H1 (cell line): ENCODE results near the gene OSTC. TPM values are rescaled to one million over a fixed set of nuclear protein-coding genes. Genes with fewer than 3 reads are reported as not detected.

Experiments
- CTCF ChIA-PET: fragments of 300-600 bp; sonication (Branson Sonifier 250); formaldehyde crosslinking; loops from one replicate; lab custom pipeline; 2021; ENCODE audit not compliant: partially characterized antibody; lab: Charles Lee
- POLR2A ChIA-PET: fragments of 300-600 bp; sonication (Branson Sonifier 250); formaldehyde crosslinking; loops from one replicate; lab custom pipeline; 2021; ENCODE audit warnings: inconsistent platforms; ENCODE audit not compliant: partially characterized antibody; lab: Charles Lee
- DNase-seq, 2 experiments: peaks; one replicate each; pipeline versions ENCODE4 v3.0.0 to v3.0.0-alpha.2; 2010 to 2022; ENCODE audit warnings: low spot score in 2 of 2, low read depth in 1 of 2, mixed read lengths in 1 of 2
- FAIRE-seq: peaks from 2 replicates; lab custom pipeline; 2011; peaks lifted over from hg19 to GRCh38; lab: Jason Lieb, UNC
- H2AFZ ChIP-seq: 2 replicates; pipeline ENCODE4 v1.8.1; 2012; ENCODE audit warnings: low read length, inconsistent platforms
- H2AK5ac ChIP-seq: 2 replicates; pipeline ENCODE4 v1.6.1; 2013; ENCODE audit warnings: low read depth, low read length
- H2BK120ac ChIP-seq: replicated peaks from 2 replicates; pipeline ENCODE3; 2013; ENCODE audit warnings: low read depth, low read length, inconsistent platforms
- H2BK12ac ChIP-seq: 2 replicates; pipeline ENCODE4 v1.6.1; 2013; ENCODE audit warnings: low read depth, low read length
- H2BK15ac ChIP-seq: 2 replicates; pipeline ENCODE4 v1.6.1; 2013; ENCODE audit warnings: low read length
- H2BK20ac ChIP-seq: 2 replicates; pipeline ENCODE4 v1.6.1; 2013; ENCODE audit warnings: low read length
- H2BK5ac ChIP-seq: 2 replicates; pipeline ENCODE4 v1.6.1; 2013; ENCODE audit warnings: low read depth, low read length
- H3K14ac ChIP-seq: 2 replicates; pipeline ENCODE4 v1.6.1; 2013; ENCODE audit warnings: inconsistent platforms; ENCODE audit not compliant: insufficient read length
- H3K18ac ChIP-seq: 2 replicates; pipeline ENCODE4 v1.6.1; 2013; ENCODE audit warnings: low read length; ENCODE audit errors: extremely low read depth
- H3K23ac ChIP-seq: 2 replicates; pipeline ENCODE4 v1.6.1; 2013; ENCODE audit warnings: inconsistent platforms; ENCODE audit not compliant: insufficient read length
- H3K23me2 ChIP-seq: 2 replicates; pipeline ENCODE4 v1.6.1; 2013; ENCODE audit warnings: low read depth, low read length
- H3K27ac ChIP-seq: 2 replicates; pipeline ENCODE4 v1.6.1; 2011; ENCODE audit warnings: low read depth, low read length, inconsistent platforms
- H3K27me3 ChIP-seq, 4 experiments: replicated peaks in 1 of 4; 1 replicate in 1 of 4; 2 replicates in 3 of 4; pipeline versions ENCODE4 v1.6.1 to v1.8.1; 2011 to 2013; ENCODE audit warnings: low read length in 3 of 4, mild to moderate bottlenecking in 3 of 4, inconsistent platforms in 2 of 4, mixed read lengths in 2 of 4, moderate library complexity in 1 of 4; ENCODE audit not compliant: control insufficient read depth in 3 of 4, insufficient read depth in 3 of 4; ENCODE audit errors: extremely low read depth in 1 of 4
- H3K36me3 ChIP-seq, 4 experiments: 2 replicates each; pipeline versions ENCODE4 v1.6.1 to v1.8.1; 2011 to 2013; ENCODE audit warnings: mild to moderate bottlenecking in 4 of 4, low read length in 3 of 4, moderate library complexity in 2 of 4, control low read depth in 1 of 4, inconsistent platforms in 1 of 4; ENCODE audit not compliant: insufficient read depth in 4 of 4, control insufficient read depth in 2 of 4
- H3K4ac ChIP-seq: replicated peaks from 2 replicates; pipeline ENCODE3; 2013; ENCODE audit warnings: low read length, low read depth, mixed read lengths, inconsistent platforms; ENCODE audit not compliant: insufficient read length
- H3K4me1 ChIP-seq, 4 experiments: replicated peaks in 1 of 4; 1 replicate in 1 of 4; 2 replicates in 3 of 4; pipeline versions ENCODE4 v1.6.1 to v1.8.1; 2011 to 2013; ENCODE audit warnings: low read length in 3 of 4, inconsistent platforms in 2 of 4, mixed read lengths in 1 of 4; ENCODE audit not compliant: insufficient read depth in 4 of 4, control insufficient read depth in 3 of 4
- H3K4me2 ChIP-seq, 2 experiments: 2 replicates each; pipeline versions ENCODE4 v1.6.1 to v1.8.1; 2011 to 2013; ENCODE audit warnings: low read depth in 2 of 2, low read length in 2 of 2, control low read depth in 1 of 2, inconsistent platforms in 1 of 2, mild to moderate bottlenecking in 1 of 2; ENCODE audit not compliant: insufficient read depth in 1 of 2
- H3K4me3 ChIP-seq, 4 experiments: fragments of 200-600, 300-600 bp in 1 of 4; sonication (generic), shearing (Covaris generic), sonication (Bioruptor Twin) in 1 of 4; 2 replicates each; pipeline versions ENCODE4 v1.5.1 to v1.8.1; 2011 to 2016; ENCODE audit warnings: low read length in 4 of 4, low read depth in 3 of 4, control low read depth in 2 of 4, inconsistent platforms in 2 of 4, mild to moderate bottlenecking in 2 of 4, mixed read lengths in 1 of 4, moderate library complexity in 1 of 4; ENCODE audit not compliant: insufficient read depth in 2 of 4; ENCODE audit errors: extremely low read depth in 1 of 4
- H3K56ac ChIP-seq: replicated peaks from 2 replicates; pipeline ENCODE3; 2013; ENCODE audit warnings: low read depth, mild to moderate bottlenecking, mixed read lengths, low read length, inconsistent platforms; ENCODE audit not compliant: insufficient read length
- H3K79me1 ChIP-seq: 2 replicates; pipeline ENCODE4 v1.6.1; 2013; ENCODE audit warnings: low read depth, low read length, control low read depth
- H3K79me2 ChIP-seq, 2 experiments: 2 replicates each; pipeline versions ENCODE4 v1.6.1 to v1.8.1; 2012 to 2013; ENCODE audit warnings: low read length in 2 of 2, mild to moderate bottlenecking in 2 of 2, inconsistent platforms in 1 of 2; ENCODE audit not compliant: insufficient read depth in 2 of 2, control insufficient read depth in 1 of 2
- H3K9ac ChIP-seq, 4 experiments: replicated peaks in 1 of 4; 1 replicate in 1 of 4; 2 replicates in 3 of 4; pipeline versions ENCODE4 v1.6.1 to v1.8.1; 2011 to 2013; ENCODE audit warnings: low read depth in 3 of 4, low read length in 3 of 4, control low read depth in 2 of 4, mild to moderate bottlenecking in 2 of 4, moderate library complexity in 2 of 4, inconsistent platforms in 1 of 4; ENCODE audit errors: extremely low read depth in 1 of 4
- H3K9me3 ChIP-seq, 2 experiments: 2 replicates each; pipeline versions ENCODE4 v1.6.1 to v1.8.1; 2012 to 2013; ENCODE audit warnings: mild to moderate bottlenecking in 2 of 2, moderate library complexity in 2 of 2, control low read depth in 1 of 2, inconsistent platforms in 1 of 2, low read depth in 1 of 2, low read length in 1 of 2, mixed read lengths in 1 of 2; ENCODE audit not compliant: insufficient read depth in 2 of 2
- H4K20me1 ChIP-seq, 2 experiments: replicated peaks in 1 of 2; 2 replicates each; pipeline versions ENCODE3 to v1.8.1; 2011 to 2013; ENCODE audit warnings: inconsistent platforms in 2 of 2, low read length in 2 of 2, mild to moderate bottlenecking in 1 of 2; ENCODE audit not compliant: insufficient read depth in 2 of 2, control insufficient read depth in 1 of 2
- H4K5ac ChIP-seq: 2 replicates; pipeline ENCODE4 v1.6.1; 2013; ENCODE audit warnings: low read length, low read depth, mixed read lengths, inconsistent platforms; ENCODE audit not compliant: insufficient read length
- H4K8ac ChIP-seq: 2 replicates; pipeline ENCODE4 v1.8.0; 2013; ENCODE audit warnings: mild to moderate bottlenecking, moderate library complexity, low read length, inconsistent platforms; ENCODE audit not compliant: insufficient read depth; ENCODE audit errors: extremely low read depth
- H4K91ac ChIP-seq: replicated peaks from 2 replicates; pipeline ENCODE3; 2013; ENCODE audit warnings: low read length, mixed read lengths, inconsistent platforms; ENCODE audit not compliant: insufficient read length
- CBX8 ChIP-seq: fragments of 300-800, 300-1000 bp; sonication (generic); IDR thresholded peaks from 2 replicates; pipeline ENCODE4 v1.7.1; 2016; ENCODE audit warnings: low read depth, low read length, borderline replicate concordance
- CEBPB ChIP-seq: IDR thresholded peaks from 2 replicates; pipeline ENCODE4 v1.6.1; 2012; ENCODE audit warnings: low read depth, low read length
- CHD2 ChIP-seq: IDR thresholded peaks from 2 replicates; pipeline ENCODE4 v1.6.1; 2012; ENCODE audit warnings: low read length, improper control_type of control experiment
- CTBP2 ChIP-seq: IDR thresholded peaks from 2 replicates; pipeline ENCODE4 v1.7.0; 2011; ENCODE audit warnings: borderline replicate concordance, mild to moderate bottlenecking, moderate library complexity, mixed read lengths, low read length; ENCODE audit not compliant: insufficient read depth, insufficient read length
- GABPA ChIP-seq: IDR thresholded peaks from 2 replicates; pipeline ENCODE4 v1.6.1; 2011; ENCODE audit warnings: mild to moderate bottlenecking, low read length, moderate library complexity, borderline replicate concordance; ENCODE audit not compliant: insufficient read depth
- KDM5A ChIP-seq: fragments of 200-600 bp; IDR thresholded peaks from 2 replicates; pipeline ENCODE4 v1.7.1; 2012; ENCODE audit warnings: mild to moderate bottlenecking, low read length, inconsistent platforms, mixed read lengths
- MAFK ChIP-seq: IDR thresholded peaks from 2 replicates; pipeline ENCODE4 v1.6.1; 2012; ENCODE audit warnings: low read depth, mild to moderate bottlenecking, improper control_type of control experiment, low read length
- RFX5 ChIP-seq: IDR thresholded peaks from 2 replicates; pipeline ENCODE4 v1.6.1; 2011; ENCODE audit warnings: low read depth, low read length, improper control_type of control experiment, borderline replicate concordance
- SIRT6 ChIP-seq: IDR thresholded peaks from one replicate; pipeline ENCODE4 v1.7.1; 2012; ENCODE audit warnings: low read length, inconsistent platforms
- SIX5 ChIP-seq: IDR thresholded peaks from 2 replicates; pipeline ENCODE4 v1.6.1; 2011; ENCODE audit warnings: mild to moderate bottlenecking, low read depth, low read length
- TBP ChIP-seq: IDR thresholded peaks from 2 replicates; pipeline ENCODE4 v1.6.1; 2011; ENCODE audit warnings: low read depth, low read length, improper control_type of control experiment
- WGBS, 2 experiments: shearing (Covaris generic) in 1 of 2; methylation state at CpG; one replicate each; pipeline versions ENCODE4 v1.1.6 to v1.1.7; 2013 to 2015; ENCODE audit warnings: low lambda C conversion rate in 2 of 2, mixed read lengths in 2 of 2, inconsistent platforms in 1 of 2, low coverage in 1 of 2, missing lambda C conversion rate in 1 of 2; ENCODE audit not compliant: insufficient replicate concordance in 2 of 2, insufficient coverage in 1 of 2, insufficient read length in 1 of 2; ENCODE audit errors: extremely low coverage in 1 of 2, missing lambda C conversion rate in 1 of 2; 5-methylcytosine and 5-hydroxymethylcytosine counted together
- polyA plus RNA-seq, 7 experiments: library from polyadenylated mRNA; depleted of rRNA in 3 of 7; stranded (reverse) in 5 of 7; unstranded in 2 of 7; fragments of >200 nt in 5 of 7; fragments of 200-250 nt in 2 of 7; gene quantifications; 1 replicate in 5 of 7; 2 replicates in 1 of 7; 4 replicates in 1 of 7; pipeline versions ENCODE4 v1.2.1 to v1.2.3, GENCODE V29; 2011 to 2013; ENCODE audit warnings: missing spikeins in 2 of 7, mixed read lengths in 2 of 7
- total RNA-seq: library from RNA; stranded (reverse); fragmentation: NEBNext Ultra II Directional; extraction: Animal tissue kit (Norgen Biotek cat#: 25700); gene quantifications from 2 replicates; pipeline ENCODE4 v1.2.1, GENCODE V29; 2021
- TF ChIP-seq, protein P1 (sequence below): IDR thresholded peaks from 2 replicates; pipeline ENCODE4 v1.6.1; 2011; ENCODE audit warnings: low read length, improper control_type of control experiment

Gene OSTC
- total and polyA plus RNA-seq, 2 of the 8 experiments (the other 6 are each of a cell fraction or from before 2014, with no cell fraction given) = 165 to 176 TPM

DNA sequence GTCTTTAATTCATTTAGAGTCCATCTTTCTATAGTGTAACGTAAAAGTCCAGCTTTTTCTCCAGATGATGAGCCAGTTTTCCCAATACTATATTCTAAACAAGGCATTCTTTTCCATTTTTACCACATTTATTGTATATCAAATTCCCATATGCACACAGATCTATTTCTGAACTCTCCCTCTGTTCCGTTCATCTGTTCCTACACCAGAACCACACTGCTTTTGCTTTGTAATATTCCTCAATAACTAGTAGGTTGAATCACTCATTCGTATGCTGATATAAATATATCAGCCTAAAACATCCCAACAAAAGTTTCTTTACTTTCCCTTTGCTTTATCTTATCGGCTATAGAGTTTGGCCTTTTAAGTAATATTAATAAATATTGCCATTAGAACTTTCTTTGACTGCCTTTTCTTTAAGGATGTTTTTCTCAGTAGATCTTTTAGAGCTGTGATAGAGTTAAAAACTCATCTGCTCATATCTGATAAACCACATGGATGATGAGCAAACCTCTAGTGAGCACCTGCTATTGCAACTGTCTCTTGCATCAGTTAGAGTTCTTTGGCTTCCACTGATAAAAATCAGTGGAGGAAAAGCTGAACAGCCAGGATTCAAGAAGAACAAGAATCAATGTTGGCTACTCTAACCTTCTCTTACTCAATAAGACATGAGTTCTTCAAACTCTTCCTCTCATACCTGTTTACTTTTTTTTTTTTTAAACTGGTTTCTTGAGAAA, 43.2 kb upstream of the OSTC start:
- WGBS, 2 experiments = 76% methylated on average over 4 of the region's 4 CpGs; no CpG with 5 or more reads in 1 of the 2 experiments
- no peaks in the 10 kb centered on the region for H3K36me3 ChIP-seq
- no peak overlapping the region for H3K4me3 ChIP-seq
- H3K4me2 ChIP-seq = no peak overlapping the region
- no peak overlapping the region for H2BK15ac ChIP-seq
- ChIA-PET POLR2A (interaction anchor here (1.0 kb wide), 1 partner anchor 16 kb away, joined by 3 read pairs; no protein-coding TSS in a partner anchor), CTCF (no interaction called here)
- H4K5ac ChIP-seq = no peak overlapping the region
- no peak overlapping the region for H3K27ac ChIP-seq
- no peak overlapping the region for H3K18ac ChIP-seq
- FAIRE-seq (no peak), DNase-seq (no peak)
- H3K14ac ChIP-seq = no peak overlapping the region
- H3K4ac ChIP-seq = no peak overlapping the region
- no peak overlapping the region for H3K23ac ChIP-seq
- H4K20me1 ChIP-seq = no peaks in the 10 kb centered on the region
- H2AK5ac ChIP-seq = no peak overlapping the region
- H3K9ac ChIP-seq = no peak overlapping the region
- H3K4me1 ChIP-seq = no peaks in the 10 kb centered on the region
- no peak overlapping the region for H2BK20ac ChIP-seq
- no peak overlapping the region for H4K91ac ChIP-seq
- no peak overlapping the region for H2BK120ac ChIP-seq
- H3K56ac ChIP-seq = no peak overlapping the region
- H3K27me3 ChIP-seq = no peaks in the 10 kb centered on the region
- no peak overlapping the region for H2BK12ac ChIP-seq
- H3K9me3 ChIP-seq = no peaks in the 10 kb centered on the region
- no peaks in the 10 kb centered on the region for H3K23me2 ChIP-seq
- H2AFZ ChIP-seq = no peak overlapping the region
- no peaks in the 10 kb centered on the region for H3K79me2 ChIP-seq
- no peak overlapping the region for H4K8ac ChIP-seq
- H3K79me1 ChIP-seq = no peaks in the 10 kb centered on the region
- H2BK5ac ChIP-seq = no peak overlapping the region
- TF ChIP-seq CTBP2 (no peak), GABPA (no peak), CBX8 (no peak), CHD2 (no peak), SIRT6 (no peak), RFX5 (no peak), CEBPB (no peak), MAFK (no peak), TBP (no peak), KDM5A (no peak), SIX5 (no peak)
- TF ChIP-seq, protein P1, sequence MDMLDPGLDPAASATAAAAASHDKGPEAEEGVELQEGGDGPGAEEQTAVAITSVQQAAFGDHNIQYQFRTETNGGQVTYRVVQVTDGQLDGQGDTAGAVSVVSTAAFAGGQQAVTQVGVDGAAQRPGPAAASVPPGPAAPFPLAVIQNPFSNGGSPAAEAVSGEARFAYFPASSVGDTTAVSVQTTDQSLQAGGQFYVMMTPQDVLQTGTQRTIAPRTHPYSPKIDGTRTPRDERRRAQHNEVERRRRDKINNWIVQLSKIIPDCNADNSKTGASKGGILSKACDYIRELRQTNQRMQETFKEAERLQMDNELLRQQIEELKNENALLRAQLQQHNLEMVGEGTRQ = no peak
